Astrocyte (in vitro differentiated cells and primary cell): Measurements from ENCODE around the gene RBBP8.

Experiments used
- EZH2 ChIP-seq: IDR thresholded peaks from 2 replicates; pipeline ENCODE4 v1.6.1; 2012; ENCODE audit warnings: mild to moderate bottlenecking, low read length, inconsistent platforms; ENCODE audit not compliant: insufficient read depth
- TF ChIP-seq, protein P1 (sequence below): IDR thresholded peaks from 2 replicates; pipeline ENCODE4 v1.5.1; 2011; ENCODE audit warnings: low read depth, mild to moderate bottlenecking, inconsistent platforms, low read length, moderate library complexity; ENCODE audit not compliant: insufficient read depth

DNA sequence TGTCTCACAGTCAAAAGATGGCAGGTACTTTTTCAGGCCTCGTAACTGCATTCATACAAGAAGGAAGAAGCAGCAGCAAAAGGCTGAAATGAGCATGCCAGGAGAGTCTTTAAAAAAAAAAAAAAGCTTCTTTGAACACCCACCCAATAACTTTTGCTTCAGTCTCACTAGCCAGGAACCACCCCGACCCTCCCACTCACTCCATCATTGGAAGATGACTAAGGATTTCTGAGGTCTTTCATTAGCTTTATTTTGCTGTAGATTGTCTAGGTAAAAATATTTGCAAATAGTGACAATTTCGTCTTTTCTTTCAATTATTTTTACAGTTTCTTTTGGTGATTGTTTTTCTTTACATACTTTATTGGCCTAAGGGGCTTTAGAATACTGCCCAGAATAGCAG is 37.9 kb downstream of the RBBP8 start:
- TF ChIP-seq, protein P1, sequence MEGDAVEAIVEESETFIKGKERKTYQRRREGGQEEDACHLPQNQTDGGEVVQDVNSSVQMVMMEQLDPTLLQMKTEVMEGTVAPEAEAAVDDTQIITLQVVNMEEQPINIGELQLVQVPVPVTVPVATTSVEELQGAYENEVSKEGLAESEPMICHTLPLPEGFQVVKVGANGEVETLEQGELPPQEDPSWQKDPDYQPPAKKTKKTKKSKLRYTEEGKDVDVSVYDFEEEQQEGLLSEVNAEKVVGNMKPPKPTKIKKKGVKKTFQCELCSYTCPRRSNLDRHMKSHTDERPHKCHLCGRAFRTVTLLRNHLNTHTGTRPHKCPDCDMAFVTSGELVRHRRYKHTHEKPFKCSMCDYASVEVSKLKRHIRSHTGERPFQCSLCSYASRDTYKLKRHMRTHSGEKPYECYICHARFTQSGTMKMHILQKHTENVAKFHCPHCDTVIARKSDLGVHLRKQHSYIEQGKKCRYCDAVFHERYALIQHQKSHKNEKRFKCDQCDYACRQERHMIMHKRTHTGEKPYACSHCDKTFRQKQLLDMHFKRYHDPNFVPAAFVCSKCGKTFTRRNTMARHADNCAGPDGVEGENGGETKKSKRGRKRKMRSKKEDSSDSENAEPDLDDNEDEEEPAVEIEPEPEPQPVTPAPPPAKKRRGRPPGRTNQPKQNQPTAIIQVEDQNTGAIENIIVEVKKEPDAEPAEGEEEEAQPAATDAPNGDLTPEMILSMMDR, result no peak
- no peak for TF ChIP-seq EZH2
